ENCODE data around the gene EGFL7. TPM values are rescaled to one million over a fixed set of nuclear protein-coding genes. Genes with fewer than 3 reads are reported as not detected.
A peak's percentile ranks its signal among the peaks of the same experiment; 100 is the strongest.

The EGFL7 gene
- total and polyA plus RNA-seq, 5 donors = 73.3 to 148 (median 83.6) TPM

DNA sequence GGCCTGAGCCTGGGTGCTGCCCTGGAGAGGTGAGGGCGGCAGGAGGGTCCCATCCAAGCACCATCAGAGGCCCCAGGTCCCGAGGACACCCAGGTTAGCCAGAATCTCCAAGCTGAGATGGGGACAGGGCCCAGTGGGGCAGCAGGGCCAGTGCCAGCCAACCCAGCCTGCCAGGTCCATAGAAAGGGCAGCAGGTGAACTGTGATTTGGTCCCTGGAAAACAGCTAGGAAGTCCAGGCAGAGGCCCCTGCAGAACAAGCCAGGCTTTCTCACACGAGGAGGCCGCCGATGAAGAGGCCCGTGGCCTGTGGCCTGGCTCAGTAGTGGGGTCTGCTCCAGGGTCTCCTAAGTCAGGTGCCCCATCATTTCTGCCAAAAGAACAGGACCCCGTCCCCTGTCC lies 22.5 kb downstream of the EGFL7 start:
- peak in 1 of 3 donors; percentile 62 for DNase-seq
- intact Hi-C loops (cut with DNase I) = no loop called here
- no peak overlapping the region for H3K4me3 ChIP-seq (ENCODE audit: low read length)
- H3K9me3 ChIP-seq (ENCODE audit: control insufficient read depth, low read length) = no peaks in the 10 kb centered on the region
- H3K27me3 ChIP-seq (ENCODE audit: control insufficient read depth, insufficient read depth) = no peaks in the 10 kb centered on the region
- 81% methylated on average over 7 of the region's 7 CpGs for WGBS
- H3K4me1 ChIP-seq (ENCODE audit: control insufficient read depth, insufficient read depth, low read length) = peaks cover 8% of the 10 kb centered on the region
- H3K27ac ChIP-seq (ENCODE audit: low read length) = no peak overlapping the region
- no peak for ATAC-seq

DNA sequence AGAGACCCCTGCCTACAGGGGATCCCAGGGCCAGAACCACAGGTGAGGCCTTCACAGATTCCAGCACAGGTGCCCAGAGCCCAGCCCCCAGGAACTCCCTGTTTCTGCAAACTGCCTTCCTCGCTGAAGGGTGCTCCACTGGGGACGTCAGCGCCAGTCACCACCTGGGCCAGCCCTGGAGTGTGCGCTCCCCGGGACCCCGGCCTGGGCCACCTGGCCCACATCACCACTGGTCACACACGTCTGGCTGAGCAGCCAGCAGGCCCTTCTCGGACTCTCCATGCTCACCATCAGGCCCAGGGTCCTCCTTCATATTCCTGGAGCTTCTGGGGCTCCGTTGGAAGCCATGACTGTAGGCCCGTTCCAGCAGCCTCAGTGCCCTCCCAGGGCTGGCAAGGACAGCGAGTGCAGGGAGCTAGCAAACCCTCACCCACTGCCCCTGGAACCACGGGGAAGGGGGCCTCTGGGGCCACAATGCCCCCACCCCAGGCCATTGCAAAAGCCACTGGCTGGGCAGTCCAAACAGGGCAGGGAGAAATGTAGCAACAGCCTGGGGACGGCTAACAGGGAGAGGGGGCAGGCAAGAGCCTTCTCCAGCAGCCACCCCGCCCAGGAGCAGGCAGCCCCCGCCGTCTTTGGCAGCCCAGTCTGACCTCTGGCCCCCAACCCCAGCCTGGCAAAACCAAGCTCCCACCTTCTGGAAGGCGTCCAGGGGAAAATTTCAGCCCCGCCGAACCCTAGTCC lies 23.2 kb downstream of the EGFL7 start:
- ATAC-seq (peak in 1 of 2 donors; percentile 5), DNase-seq (peak; percentile 56 to 75 (median 64))
- Histone ChIP-seq H3K4me1 (ENCODE audit: control insufficient read depth, insufficient read depth, low read length) (peaks cover 8% of the 10 kb centered on the region), H3K9me3 (ENCODE audit: control insufficient read depth, low read length) (no peaks in the 10 kb centered on the region), H3K4me3 (ENCODE audit: low read length) (peak overlapping the region; percentile 70), H3K27ac (ENCODE audit: low read length) (peak overlapping the region; percentile 64), H3K27me3 (ENCODE audit: control insufficient read depth, insufficient read depth) (no peaks in the 10 kb centered on the region)
- intact Hi-C loops (cut with DNase I) = no loop called here
- 36% methylated on average over 19 of the region's 19 CpGs for WGBS

DNA sequence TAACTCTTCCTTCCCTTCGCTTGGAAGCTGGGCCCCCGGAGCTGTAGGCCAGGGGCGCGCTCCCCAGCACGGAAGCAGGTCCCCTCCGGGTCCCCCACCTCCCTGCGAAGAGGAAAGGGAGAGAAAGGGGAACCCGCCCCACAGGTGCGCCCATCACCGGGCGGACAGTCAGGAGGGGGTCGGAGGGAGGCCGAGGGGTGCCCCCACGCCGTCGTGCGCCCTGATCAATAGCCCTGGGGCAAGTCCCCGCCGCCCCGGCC lies 23.7 kb downstream of the EGFL7 start:
- WGBS = 2% methylated on average over 20 of the region's 20 CpGs
- intact Hi-C loops (cut with DNase I) = no loop called here
- peak in 1 of 2 donors; percentile 0 for ATAC-seq
- peak overlapping the region; percentile 70 for H3K4me3 ChIP-seq (ENCODE audit: low read length)
- H3K27ac ChIP-seq (ENCODE audit: low read length) = peak overlapping the region; percentile 64
- peaks cover 8% of the 10 kb centered on the region for H3K4me1 ChIP-seq (ENCODE audit: control insufficient read depth, insufficient read depth, low read length)
- H3K27me3 ChIP-seq (ENCODE audit: control insufficient read depth, insufficient read depth) = no peaks in the 10 kb centered on the region
- DNase-seq = no peak
- no peaks in the 10 kb centered on the region for H3K9me3 ChIP-seq (ENCODE audit: control insufficient read depth, low read length)

DNA sequence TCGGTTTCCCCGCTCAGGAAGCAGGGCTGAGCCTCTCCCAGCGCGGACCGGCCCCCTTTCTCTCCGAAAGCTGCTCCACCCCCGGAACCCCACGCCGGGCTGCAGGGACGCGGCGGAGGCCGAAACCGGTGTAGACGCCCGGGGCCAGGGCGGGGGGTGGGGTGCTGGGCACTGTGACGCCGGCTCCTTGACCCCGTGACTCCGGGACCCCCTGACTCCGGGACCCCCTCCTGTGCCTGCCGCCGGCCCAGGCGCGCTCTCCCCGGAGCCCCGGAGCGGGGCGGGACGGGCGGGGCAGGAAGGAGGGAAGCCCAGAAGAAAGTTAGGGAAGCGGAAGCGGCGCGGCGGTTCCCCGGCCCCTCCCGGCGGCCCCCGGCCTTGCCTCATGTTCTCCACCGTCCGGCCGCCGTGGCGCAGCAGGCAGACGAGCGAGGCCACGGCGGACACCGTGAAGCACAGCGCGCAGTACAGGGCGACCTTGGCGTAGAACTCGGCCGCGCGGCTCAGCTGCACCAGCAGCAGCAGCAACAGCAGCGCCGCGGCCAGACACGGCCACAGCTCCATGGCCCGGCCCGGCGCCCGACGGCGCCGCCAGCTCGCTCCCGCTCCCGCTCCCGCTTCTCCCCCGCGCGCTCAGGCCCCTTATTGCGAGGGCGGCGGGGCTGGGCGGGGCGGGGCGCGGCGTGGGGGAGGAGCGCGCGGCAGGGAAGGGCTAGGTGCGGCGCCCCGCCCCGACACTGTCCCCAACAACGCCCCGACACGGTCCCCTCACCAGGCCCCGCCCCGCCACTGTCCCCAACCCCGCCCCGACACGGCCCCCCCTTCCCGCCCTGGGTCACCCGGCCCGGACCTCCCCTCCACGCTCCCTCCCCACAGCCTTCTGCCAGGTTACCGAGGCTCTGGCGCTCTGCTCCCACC lies 24.3 kb downstream of the EGFL7 start, which contains the start of gene AGPAT2:
AGPAT2 (minus strand) TSS at position 664 of the 918 bp plus-strand sequence; CDS start at position 564, 100 bp downstream.
- intact Hi-C loops (cut with DNase I) = no loop called here
- under 1% methylated on average over 106 of the region's 106 CpGs for WGBS
- H3K9me3 ChIP-seq (ENCODE audit: control insufficient read depth, low read length) = no peaks in the 10 kb centered on the region

DNA sequence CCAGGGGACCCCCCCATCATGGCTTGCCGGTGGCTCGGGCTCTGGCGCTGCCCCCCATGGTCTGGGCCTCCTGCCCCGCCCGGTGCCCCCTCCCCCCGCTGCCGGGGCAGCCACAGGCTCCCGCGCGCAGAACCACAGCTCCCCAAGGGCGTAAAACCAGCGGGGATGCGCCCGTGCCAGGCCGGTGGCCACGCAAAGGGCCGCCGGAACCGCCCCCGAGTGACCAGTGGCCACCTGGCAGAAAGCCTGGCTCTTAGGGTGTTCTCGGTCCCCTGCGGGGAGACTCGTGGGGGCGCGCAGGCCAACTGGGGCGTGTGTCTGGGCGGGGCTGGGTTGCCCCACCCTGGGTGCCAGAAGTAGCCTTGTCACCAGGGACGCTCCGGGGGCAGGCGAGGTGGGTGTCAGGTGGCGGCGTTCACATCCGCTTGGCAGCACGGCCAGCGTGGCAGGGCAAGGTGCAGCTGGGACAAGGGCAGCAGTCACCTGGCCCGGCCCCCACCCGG lies 25.1 kb downstream of the EGFL7 start:
- ATAC-seq (peak; percentile 2 to 5), DNase-seq (peak in 2 of 3 donors; percentile 58 to 77)
- intact Hi-C loops (cut with DNase I) = no loop called here
- 24% methylated on average over 37 of the region's 37 CpGs for WGBS
- Histone ChIP-seq H3K4me1 (ENCODE audit: control insufficient read depth, insufficient read depth, low read length) (peaks cover 8% of the 10 kb centered on the region), H3K9me3 (ENCODE audit: control insufficient read depth, low read length) (no peaks in the 10 kb centered on the region), H3K27me3 (ENCODE audit: control insufficient read depth, insufficient read depth) (no peaks in the 10 kb centered on the region), H3K4me3 (ENCODE audit: low read length) (peak overlapping the region; percentile 70), H3K27ac (ENCODE audit: low read length) (peak overlapping the region; percentile 15)

More for the DNA sequence above, 24.3 kb downstream of the EGFL7 start, which contains the start of gene AGPAT2:
- ATAC-seq = peak; percentile 70 to 77
- Histone ChIP-seq H3K27ac (ENCODE audit: low read length) (peak within 1 kb of the TSS; percentile 64), H3K4me3 (ENCODE audit: low read length) (peak within 1 kb of the TSS; percentile 70), H3K27me3 (ENCODE audit: control insufficient read depth, insufficient read depth) (no peaks in the 10 kb centered on the region), H3K4me1 (ENCODE audit: control insufficient read depth, insufficient read depth, low read length) (peaks cover 8% of the 10 kb centered on the region)
- DNase-seq = peak; percentile 81 to 95 (median 92)

DNA sequence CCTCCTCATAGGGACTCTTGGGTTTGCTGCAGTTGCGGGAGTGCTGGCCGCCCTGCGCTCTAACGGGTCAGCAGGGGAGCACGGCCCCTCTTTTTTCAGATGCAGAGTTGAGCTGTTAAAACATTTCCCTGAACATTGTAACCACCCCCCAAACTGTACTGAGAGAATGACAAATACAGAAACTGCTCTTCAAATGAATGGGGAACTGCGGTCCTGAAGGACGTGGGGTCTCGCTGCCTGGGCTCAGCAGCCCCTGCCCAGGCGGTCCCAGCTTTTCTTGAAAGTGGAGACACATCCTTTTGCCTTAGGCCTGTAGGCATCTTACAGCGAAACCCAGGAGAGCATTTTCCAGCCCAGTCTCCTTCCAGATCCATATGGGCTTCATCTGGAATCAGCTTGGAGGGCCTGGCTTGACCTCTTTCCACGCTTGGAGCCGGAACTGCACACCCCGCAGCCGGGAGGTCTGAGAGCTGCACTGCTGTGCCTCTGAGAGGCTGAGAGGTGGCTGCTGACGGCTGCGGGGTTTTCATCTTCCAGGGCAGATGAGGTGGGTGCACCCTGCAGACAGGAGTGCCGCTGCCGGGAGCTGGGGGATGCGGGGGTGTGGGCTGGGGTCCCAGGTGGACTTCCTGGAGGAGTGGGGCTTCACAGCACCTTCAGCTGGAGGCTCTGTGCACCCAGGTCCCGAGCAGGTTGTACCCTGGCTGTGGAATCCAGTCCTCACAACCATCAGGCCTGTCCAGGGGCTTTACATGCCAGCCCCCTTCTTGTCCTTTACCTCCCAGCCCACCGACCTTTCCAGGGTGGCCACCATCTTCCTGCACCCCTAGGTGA lies 25.8 kb downstream of the EGFL7 start:
- no peak for ATAC-seq
- peak overlapping the region; percentile 15 for H3K27ac ChIP-seq (ENCODE audit: low read length)
- no peak overlapping the region for H3K4me3 ChIP-seq (ENCODE audit: low read length)
- peaks cover 8% of the 10 kb centered on the region for H3K4me1 ChIP-seq (ENCODE audit: control insufficient read depth, insufficient read depth, low read length)
- peak; percentile 21 to 60 (median 60) for DNase-seq
- intact Hi-C loops (cut with DNase I) = no loop called here
- H3K9me3 ChIP-seq (ENCODE audit: control insufficient read depth, low read length) = no peaks in the 10 kb centered on the region
- no peaks in the 10 kb centered on the region for H3K27me3 ChIP-seq (ENCODE audit: control insufficient read depth, insufficient read depth)
- 52% methylated on average over 21 of the region's 21 CpGs for WGBS

DNA sequence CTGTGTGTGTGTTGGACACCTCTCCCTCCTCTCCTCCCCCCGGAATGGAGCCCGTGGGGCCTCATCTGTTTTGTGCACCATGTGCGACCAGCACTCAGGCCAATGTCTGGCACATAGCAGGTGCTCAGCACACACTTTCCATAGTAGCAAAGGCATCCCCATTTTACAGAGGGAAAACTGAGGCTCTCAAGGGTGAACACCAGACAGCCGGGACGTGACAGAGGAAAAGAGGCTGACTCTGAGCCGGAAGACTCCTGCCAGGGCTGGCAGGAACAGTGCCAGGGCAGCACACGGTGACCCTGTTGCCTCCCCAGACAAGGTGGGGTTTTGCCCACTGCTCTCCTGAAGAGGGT lies 26.4 kb downstream of the EGFL7 start:
- intact Hi-C loops (cut with DNase I) = no loop called here
- 63% methylated on average over 7 of the region's 7 CpGs for WGBS

DNA sequence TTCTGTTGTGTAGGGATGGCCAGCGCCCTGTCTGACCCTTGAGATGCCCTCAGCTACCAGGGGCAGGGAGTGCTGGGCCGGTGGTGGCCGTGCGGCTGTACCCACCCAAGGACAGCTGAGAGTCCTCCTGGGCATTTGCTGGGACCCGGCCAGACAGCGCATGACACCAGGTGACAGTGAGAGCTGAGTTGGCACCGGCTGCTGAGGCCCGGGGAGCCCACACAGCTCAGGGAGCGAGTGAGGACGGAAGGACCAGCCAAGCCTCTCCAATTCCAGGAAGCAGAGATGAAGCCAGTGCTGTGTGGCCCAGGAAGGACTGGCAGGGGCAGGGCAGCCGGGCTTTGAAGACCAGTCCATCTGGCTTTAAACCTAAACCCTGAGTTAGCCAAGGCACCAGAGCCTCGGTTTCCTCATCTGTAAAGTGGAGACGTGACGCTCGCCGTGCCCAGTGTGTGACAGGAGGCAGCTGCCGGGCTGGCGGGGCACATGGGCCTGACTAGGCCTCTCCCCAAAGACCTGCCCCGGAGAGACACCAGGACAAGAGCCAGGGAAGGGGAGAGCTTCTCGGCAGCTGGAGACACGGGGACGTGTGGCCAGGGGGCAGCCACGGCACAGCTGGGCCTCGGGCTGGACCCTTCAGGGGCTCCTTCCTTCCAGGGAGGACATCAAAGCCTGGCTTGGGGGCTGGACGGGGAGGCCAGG lies 27.5 kb downstream of the EGFL7 start:
- Histone ChIP-seq H3K4me3 (ENCODE audit: low read length) (no peak overlapping the region), H3K27ac (ENCODE audit: low read length) (peak overlapping the region; percentile 84), H3K27me3 (ENCODE audit: control insufficient read depth, insufficient read depth) (no peaks in the 10 kb centered on the region), H3K9me3 (ENCODE audit: control insufficient read depth, low read length) (no peaks in the 10 kb centered on the region), H3K4me1 (ENCODE audit: control insufficient read depth, insufficient read depth, low read length) (peaks cover 4% of the 10 kb centered on the region)
- ATAC-seq (peak; percentile 11 to 37), DNase-seq (peak; percentile 80 to 93 (median 90))
- intact Hi-C loops (cut with DNase I) = loop anchor here in 1 of 4 donors (5.0 kb wide), 2 partner anchors 43 to 203 kb away; no protein-coding TSS in a partner anchor
- WGBS = 62% methylated on average over 25 of the region's 25 CpGs

More for the DNA sequence above, 26.4 kb downstream of the EGFL7 start:
- H3K4me1 ChIP-seq (ENCODE audit: control insufficient read depth, insufficient read depth, low read length) = peaks cover 8% of the 10 kb centered on the region
- peak in 1 of 3 donors; percentile 53 for DNase-seq
- H3K4me3 ChIP-seq (ENCODE audit: low read length) = no peak overlapping the region
- no peaks in the 10 kb centered on the region for H3K27me3 ChIP-seq (ENCODE audit: control insufficient read depth, insufficient read depth)
- H3K27ac ChIP-seq (ENCODE audit: low read length) = peak overlapping the region; percentile 32
- no peaks in the 10 kb centered on the region for H3K9me3 ChIP-seq (ENCODE audit: control insufficient read depth, low read length)
- no peak for ATAC-seq

DNA sequence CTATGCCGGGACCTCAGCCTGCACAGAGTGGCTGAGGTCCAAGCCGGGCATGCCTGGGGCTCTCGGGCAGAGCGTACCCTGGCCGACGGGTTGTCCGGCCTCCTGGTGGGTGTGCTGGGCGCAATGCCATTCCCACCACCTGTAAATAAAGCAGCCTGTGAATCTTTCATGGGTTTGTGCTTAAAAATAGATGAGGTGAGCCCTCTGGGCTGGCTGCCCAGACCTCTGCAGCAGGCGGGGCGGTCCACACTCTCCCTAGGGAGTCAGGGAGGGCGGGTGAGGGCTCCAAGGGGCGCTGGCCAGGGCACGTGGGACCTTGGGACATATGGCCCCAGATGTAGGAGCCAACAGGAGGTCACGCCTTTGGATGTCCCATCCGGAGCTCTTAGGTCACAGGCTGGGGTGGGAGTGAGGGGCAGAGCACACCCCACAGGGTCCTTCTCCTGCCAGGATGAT lies 28.1 kb downstream of the EGFL7 start:
- no peaks in the 10 kb centered on the region for H3K9me3 ChIP-seq (ENCODE audit: control insufficient read depth, low read length)
- no peaks in the 10 kb centered on the region for H3K27me3 ChIP-seq (ENCODE audit: control insufficient read depth, insufficient read depth)
- DNase-seq (peak; percentile 68 to 87 (median 84)), ATAC-seq (peak; percentile 12 to 33)
- no peak overlapping the region for H3K4me3 ChIP-seq (ENCODE audit: low read length)
- 43% methylated on average over 15 of the region's 15 CpGs for WGBS
- H3K27ac ChIP-seq (ENCODE audit: low read length) = peak overlapping the region; percentile 84
- intact Hi-C loops (cut with DNase I) = loop anchor here in 1 of 4 donors (5.0 kb wide), 2 partner anchors 44 to 204 kb away; no protein-coding TSS in a partner anchor
- no peaks in the 10 kb centered on the region for H3K4me1 ChIP-seq (ENCODE audit: control insufficient read depth, insufficient read depth, low read length)

All from right cardiac atrium (tissue), 5 donors.